Stimulated activated CD8-positive, alpha-beta memory T cell treated with anti-CD3 and anti-CD28 coated beads, Interleukin-12 subunit alpha, Interleukin-12 subunit beta, amount 100 ng/mL, for 1 hour (primary cell): Measurements from ENCODE around the gene ASXL2.
"Not testable (repeated sequence)": the region's sequence is repeated elsewhere in the genome, so short reads cannot be mapped to it uniquely, and the experiment has no call there.

Experiments used
- DNase-seq: peaks from one replicate; pipeline ENCODE4 v3.0.0-alpha.2; 2020; ENCODE audit warnings: low read depth

Gene ASXL2

DNA sequence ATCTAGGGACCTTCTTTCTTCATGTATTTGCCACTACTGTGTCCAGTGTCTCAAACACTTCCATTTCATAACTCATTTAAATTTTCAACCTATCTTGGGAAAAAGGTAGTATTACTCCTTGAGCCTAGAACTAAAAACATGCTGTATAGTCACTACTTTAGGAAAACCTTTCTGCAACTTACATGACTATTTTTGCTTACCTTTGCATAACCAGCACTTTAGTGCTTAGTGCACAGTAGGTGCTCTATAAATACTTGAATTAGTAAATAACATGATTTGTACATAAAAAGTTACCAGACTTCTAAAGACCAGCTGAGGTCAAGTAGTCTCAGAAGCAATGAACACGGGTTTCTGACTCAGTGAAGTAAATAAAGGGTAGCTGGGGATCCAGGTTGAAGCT is 142.5 kb downstream of the ASXL2 start:
- DNase-seq, result no peak

DNA sequence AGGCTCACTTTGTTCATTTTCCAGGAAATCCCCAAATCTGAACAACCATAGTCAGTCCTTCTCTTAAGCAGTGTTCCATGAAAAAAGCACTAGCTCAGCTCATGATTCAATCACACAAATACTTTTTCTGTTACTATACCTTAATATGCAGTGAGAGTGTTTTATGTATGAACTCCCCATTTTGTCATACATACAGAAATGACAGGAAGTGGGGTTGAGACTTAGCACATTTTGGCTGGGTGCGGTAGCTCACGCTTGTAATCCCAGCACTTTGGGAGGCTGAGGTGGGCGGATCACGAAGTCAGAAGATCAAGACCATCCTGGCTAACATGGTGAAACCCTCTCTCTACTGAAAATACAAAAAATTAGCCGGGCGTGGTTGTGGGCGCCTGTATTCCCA is 149.7 kb downstream of the ASXL2 start:
- no peak for DNase-seq

DNA sequence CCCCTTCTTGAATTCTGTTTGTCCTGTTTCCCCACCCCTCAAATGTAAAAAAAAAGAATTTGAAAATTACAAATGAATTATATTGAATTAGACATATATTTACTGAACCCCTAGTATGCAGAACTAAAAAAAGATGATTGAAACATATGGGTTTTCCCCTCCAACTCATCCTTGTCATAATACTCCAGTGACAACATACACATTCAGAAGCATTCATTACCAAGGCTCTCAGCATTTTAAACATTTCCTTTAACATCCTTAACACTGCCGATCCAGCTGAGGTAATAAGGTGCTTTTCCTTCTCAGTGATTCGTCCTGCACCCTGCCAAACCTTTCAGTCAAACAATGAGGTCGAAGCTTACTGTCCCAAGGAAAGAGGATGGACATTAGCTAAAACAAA is 151.8 kb downstream of the ASXL2 start:
- no peak for DNase-seq

DNA sequence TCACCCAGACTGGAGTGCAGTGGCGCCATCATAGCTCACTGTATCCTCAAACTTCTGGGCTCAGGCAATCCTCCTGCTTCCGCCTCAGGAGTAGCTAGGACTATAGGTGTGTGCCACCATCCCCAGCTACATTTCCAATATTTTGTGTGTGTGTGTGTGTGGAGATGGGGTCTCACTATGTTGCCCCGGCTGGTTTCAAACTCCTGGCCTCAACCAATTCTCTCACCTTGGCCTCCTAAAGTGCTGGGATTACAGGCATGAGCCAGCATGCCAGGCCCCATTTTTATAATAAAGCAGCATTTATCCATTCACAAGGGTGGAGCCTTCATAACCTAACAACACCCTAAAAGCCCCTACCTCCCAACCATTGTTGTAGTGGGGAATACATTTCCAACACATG is 152.4 kb downstream of the ASXL2 start:
- DNase-seq, result no peak

DNA sequence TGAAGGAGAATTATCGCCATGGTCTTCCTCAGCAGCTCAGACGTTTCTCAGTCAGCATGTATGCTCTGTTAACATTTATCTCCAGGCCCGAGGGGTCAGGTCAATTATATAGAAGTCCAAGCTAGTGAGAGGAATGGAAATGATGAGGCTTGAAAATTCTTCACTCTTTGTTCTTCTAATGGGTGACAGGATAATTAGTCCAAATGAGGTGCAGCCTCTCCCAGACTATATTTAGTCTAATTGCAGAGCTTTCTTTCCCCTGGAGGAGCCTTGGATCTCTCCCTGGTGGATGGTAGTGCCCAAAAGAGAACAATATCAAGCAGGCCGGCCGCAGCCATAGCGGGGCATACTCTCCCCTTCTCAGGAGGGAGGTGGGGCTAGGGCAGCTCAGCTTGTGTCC is 153.5 kb downstream of the ASXL2 start:
- DNase-seq, result no peak

DNA sequence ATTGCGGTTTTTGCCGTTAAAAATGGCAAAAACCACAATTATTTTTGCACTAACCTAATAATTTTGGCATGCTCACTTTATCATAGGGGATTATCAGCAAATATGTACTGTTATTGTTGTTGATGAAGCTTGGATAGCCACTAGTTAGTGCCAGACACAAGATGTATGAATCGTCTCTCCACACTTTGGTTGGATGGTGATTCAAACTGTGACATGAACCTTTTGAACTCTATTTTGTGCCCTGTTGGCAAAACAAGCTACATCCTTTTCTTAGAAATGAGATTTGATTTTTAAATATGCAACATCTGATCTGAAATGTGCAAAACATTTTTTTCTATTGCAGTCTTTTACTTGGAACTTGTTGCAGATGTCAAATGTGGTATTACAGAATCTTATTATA is 156.1 kb downstream of the ASXL2 start:
- DNase-seq, result no peak

DNA sequence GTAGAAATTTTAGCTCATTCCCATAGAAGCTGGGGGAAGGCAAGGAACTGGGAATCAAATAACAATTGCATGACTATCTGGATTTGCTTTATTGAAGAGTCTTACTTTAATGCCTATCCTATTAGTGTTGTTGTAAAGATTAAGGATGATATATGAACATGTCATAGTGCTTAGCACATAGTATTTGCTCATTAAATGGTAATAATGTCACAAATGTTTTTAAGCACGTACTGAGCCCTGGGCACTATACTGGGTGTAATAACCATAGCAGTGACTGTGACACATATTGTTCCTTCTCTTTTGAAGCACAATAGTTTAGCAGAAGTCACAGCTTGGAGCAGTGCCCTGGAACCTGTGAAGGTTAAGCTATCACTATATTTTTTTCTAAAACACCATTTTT is 157.7 kb downstream of the ASXL2 start:
- no peak for DNase-seq

DNA sequence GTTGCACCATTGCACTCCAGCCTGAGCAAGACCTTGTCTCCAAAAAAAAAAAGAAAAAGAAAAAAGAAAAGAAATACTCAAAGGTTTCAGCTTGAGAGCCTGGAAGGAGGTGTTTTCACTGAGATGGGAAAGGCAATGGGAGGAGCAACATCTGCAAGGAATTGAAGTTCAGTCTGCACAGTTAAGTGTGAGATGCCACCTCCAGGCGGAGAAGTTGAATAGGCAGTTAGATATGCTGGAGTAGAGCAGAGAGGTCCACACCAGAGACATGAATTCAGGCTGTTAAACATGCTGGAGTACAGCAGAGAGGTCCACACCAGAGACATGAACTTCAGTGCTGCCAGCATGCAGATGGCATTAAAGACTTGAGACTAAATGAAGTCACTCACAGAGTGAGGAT is 163.5 kb downstream of the ASXL2 start:
- no peak for DNase-seq

DNA sequence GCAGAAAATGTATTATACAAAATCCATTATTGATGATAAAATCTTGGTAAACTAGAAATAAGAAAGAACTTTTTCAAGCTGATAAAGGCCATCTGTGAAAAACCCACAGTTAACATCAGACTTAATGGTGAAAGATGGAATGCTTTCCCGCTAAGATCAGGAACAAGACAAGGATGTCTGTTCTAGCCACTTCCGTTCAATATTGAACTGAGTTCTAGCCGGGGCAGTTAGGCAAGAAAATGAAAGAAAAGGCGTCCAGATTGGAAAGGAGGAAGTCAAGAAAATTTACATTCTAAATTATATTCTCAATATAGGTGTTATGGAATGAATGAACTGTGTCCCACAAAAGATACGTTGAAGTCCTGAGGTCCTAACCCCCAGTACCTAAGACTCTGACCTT is 165.8 kb downstream of the ASXL2 start:
- no peak for DNase-seq

DNA sequence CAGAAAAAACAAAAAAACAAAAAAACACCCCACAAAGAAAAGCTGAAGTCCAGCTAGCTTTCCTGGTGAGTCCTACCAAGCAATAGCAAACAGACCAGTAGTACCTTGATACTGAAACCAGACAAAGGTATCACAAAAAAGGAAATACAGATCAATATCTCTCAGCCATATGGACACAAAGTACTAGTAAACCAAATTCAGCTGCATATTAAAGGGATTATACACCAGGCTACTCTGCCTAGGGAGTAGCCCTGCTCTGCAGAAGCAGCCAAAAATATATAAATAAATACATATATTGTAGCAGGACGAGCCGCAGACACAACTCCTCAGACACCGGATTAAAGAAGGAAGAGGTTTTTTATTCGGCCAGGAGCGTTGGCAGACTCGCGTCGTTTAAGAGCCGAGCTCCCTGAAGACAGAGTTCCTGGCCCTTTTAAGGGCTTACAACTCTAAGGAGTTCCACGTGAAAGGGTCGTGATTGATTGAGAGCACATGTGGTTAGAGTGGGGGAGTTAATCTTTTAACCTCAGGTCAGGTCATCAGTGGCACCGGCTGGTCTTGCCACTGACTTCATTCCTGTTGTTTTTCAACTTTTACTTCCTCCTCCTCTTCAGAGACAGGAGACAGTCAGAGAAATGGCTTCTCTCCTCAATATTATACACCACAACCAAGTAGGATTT is 166.5 kb downstream of the ASXL2 start:
- no peak for DNase-seq

DNA sequence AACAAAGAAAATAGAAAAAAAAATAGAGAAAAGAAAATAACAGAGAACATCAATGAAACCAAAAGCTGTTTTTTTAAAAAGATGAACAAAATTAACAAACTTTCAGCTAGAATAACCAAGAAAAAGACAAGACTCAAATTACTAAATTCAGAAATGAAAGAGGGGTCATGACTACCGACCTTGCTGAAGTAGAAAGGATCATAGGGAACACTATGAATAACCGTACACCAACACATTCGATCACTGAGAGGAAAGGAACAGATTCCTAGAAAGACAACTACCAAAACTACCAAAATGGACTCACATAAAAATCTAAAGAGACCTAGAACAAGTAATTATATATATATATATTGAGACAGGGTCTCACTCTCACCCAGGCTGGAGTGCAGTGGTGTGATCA is 167.5 kb downstream of the ASXL2 start:
- DNase-seq, result no peak

DNA sequence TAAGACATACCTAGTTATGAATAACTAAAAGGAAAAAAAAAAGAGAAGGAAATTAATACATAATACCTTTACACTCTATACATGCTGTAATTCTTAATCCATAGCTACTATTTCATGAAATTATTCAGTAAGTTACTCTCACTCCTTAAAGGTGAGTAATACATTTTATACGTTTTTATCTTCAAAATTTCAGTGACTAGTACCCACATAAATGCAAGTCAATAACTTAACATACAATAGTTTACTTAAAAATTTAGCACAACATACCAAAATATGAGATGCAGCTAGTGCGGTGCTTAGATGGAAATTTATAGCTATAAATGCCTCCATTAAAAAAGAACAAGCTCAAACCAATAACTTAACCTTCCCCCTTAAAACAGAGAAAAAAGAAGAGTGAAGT is 168.9 kb downstream of the ASXL2 start:
- no peak for DNase-seq

DNA sequence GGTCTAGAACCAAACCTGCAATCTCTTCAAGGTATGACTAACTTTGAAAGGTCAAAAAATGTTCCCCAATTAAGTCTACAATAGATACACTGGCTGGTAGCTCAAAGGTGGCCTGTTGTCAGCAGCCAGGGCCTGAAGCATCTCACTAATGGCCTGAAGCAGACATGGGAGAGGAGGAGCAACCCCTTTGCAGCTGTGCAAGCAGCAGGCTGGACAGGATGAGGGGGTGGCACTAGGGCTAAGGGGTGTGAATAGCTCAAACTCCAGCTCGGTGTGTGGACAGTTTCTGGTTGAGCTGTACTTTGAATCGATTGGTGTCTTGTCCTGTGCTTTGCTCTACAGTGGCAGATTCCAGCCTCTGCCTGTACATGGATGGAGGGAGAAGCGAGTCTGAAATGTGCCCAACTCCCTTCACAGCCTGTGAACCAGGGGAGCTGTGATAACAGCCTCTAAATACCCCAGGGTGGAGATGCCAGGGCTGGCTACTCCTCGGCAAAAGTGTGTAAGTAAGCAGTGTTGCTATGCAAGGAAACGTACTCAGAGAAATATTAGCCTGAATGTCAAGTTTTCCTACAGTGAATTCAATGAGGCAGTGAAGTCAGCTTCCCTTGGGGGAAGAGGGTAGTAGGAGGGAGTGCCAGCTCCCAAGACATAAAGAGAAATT is 170.2 kb downstream of the ASXL2 start:
- DNase-seq, result no peak

DNA sequence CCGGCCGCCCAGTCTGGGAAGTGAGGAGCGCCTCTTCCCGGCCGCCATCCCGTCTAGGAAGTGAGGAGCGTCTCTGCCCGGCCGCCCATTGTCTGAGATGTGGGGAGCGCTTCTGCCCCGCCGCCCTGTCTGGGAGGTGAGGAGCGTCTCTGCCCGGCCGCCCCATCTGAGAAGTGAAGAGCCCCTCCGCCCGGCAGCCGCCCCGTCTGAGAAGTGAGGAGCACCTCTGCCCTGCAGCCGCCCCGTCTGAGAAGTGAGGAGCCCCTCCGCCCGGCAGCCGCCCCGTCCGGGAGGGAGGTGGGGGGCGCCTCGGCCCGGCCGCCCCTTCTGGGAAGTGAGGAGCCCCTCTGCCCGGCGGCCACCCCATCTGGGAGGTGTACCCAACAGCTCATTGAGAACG is 172.7 kb downstream of the ASXL2 start:
- DNase-seq, result not testable (repeated sequence)

DNA sequence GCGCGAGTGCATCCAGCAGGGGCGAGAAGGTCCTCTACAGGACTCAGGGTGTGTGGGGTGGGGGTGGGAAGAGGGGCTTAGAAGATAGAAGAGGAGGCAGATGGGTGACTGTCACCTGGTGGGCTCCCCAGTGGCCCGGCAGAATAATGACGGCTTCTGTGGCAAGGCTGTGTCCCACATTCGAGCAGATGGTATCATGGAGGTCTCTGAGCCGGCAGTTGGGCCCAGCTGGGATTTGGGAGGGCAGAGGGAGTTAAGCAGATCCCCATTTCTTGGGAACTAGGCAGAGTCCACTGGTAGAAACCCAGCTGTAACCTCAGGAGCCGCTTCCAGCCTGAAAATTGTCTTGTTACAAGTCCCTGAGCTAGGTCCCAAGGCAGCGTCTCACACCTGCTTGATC is 176.5 kb downstream of the ASXL2 start:
- DNase-seq, result no peak

DNA sequence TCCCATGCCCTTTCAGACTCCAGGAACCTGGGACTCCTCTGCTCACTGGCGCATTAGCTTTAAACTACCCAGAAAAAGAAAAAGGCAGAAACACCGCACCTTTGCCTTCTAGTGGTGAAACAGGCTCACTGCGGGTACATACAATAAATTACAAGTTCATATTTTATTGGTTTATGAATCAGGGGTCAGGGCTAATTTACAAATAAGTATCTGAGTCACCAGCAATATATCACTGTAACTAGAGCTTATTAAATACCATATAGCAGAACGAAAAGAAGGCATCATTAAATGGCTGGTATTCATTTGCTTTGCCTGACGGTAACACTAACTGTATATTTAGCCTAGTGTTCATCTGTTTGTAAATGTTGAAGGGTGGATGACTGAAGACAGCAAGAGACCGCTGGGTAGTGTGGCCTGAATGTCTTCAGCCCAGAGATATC is 178.0 kb downstream of the ASXL2 start:
- DNase-seq, result no peak

DNA sequence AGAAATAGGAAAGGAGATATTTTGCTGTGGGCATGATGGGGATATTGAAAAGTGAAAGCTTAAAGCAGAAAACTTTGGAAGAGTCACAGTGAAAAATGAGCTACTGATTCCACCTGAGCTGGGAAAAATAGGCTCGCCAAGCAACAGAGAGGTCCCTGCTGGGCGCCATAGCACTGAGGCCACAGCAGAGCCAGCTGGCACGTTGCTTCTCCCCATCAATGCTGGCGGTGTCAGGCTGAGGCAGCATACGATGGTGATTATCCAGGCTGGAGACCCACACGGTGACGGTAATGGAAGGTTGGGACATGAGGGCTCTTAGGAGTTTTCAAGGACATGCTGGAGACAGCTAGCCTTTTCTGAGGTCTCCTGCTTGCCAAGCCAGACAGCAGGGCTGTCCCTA is 179.1 kb downstream of the ASXL2 start:
- no peak for DNase-seq

DNA sequence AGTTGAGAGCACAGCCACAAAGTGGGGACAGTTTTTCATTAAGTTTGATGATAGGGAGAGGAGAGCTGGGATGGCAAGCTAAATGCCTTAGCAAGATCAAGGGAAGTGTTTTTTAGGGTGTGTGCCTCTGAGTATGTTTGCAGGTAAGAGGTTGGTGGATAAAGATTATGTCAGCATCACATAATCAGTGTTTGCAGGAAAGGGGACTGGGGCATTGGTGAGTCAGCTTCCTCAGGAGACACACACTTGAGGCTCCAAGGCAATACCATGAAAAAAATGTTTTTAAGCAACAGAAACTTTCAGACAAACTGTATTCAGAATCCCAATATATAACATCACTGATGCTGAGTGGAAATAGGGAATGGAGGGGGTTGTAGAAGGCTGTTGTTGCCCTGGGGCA is 179.5 kb downstream of the ASXL2 start:
- DNase-seq, result no peak

DNA sequence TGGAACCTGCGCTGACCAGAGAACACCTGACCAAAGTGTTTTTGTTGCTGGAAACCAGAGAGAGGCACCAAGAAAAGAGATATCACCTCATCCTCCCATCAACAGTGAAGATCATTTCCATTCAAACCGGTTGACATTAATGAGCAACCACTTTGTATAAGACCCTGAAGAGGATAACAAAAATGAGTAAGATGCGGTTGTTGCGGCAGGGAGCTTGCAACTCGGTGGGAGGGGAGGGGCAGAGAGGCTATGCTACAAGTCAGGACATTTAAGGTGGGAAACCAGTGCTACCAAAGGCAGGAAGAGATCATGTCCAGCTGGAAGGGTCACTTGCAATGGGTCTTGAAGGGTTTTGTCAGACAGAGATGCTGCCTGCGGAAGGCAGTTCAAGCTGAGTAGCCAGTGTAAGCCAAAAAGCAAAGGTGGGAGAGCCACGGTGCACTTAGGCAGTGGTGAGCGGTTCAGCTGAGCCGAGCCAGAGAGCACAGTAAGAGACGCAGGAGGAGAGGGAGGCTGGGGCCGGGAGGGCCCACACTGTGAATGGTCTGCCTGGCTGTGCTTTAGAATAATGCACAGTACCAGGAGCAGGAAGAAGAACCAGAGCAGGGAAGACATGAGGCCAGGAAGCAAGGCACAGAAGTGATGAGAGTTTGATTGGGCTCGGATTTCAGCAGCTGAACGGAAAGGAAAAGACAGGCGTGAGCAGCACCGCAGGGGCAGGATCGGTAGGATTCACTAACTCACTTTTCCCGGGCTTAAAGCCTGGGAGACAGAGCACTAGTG is 180.5 kb downstream of the ASXL2 start:
- no peak for DNase-seq

DNA sequence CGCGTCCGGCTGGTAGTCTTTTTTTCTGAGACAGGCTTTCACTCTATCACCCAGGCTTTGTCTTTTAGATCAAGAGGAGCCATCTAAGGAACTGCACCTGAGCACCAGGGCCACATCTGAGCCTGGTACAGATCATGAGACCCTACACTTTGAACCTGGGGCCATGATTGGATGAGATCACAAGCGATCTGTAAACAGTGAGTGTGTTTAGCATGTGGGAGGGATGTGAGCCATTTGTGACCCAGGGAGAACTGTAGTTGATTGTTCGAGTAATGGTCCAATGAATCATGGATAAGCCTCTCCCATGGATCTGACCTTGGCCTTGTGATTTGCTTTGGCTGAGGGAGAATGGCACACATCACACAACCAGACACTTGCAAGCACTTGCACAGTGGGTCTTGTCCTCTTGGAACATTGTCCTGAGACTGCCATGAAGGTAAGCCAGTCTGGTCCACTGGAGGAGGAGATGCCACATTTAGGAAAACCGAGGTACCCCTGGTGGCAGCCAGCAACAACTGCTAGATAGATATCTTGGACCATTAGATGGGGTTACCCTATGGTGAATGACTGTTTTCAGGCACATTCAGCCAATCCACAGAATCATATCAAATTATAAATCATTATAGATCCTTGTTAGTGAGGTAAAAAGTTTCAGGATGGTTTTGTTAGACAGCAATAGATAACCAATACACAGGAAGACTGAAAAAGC is 185.4 kb downstream of the ASXL2 start:
- DNase-seq, result no peak

DNA sequence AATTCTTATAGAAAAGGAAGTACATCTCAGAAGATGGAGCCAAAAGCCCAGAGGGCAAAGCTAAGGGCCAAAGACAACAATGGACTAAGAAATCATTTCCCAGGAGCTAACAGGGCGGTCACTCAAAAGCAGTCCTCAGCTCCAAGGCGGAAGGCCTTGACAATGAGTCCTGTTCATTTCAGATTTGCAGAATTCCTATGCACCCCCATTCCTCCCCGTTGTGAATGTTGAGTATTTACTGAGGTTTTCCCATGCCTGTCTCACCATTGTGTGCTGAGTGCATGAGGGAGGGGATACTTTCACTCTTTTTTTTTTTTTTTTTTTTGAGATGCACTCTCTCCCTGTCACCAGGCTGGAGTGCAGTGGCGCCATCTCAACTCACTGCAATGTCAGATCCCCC is 186.1 kb downstream of the ASXL2 start:
- no peak for DNase-seq

DNA sequence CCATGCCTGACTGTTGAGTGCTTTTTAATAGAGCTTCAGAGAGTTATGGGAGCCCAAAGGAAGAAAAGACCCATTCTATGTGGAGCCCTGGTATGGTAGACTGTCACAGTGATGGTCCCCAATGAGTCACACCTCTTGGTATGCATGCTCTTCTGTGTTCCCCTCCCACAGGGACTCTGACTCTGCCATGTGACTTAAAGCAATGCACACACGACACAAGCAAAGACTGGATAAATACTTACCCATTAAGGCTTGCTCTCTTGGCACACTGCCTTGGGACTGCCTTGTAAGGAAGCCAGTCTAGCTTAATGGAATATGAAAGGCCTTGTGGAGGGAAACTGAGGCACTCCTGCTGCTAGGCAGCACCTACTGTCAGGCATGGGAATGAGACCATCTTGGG is 188.2 kb downstream of the ASXL2 start:
- no peak for DNase-seq

DNA sequence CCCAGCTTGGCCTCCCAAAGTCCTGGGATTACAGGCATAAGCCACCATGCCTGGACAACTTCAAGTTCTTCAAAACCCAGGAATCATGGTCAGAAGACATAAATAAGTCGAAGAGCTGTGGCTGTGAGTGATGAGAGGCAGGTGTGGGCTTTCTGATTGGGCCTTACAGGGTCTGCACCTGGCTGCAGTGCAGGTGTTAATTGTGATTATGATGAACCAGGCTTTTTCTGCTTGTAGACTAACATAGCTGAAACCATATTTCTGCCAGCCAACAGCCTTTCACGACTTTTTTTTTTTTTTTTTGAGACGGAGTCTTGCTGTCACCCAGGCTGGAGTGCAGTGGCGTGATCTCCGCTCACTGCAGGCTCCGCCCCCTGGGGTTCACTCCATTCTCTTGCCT is 190.1 kb downstream of the ASXL2 start:
- DNase-seq, result no peak
